ENCODE results near the gene TRIM31. TPM values are rescaled to one million over a fixed set of nuclear protein-coding genes. Genes with fewer than 3 reads are reported as not detected.

Gene TRIM31
- total and polyA plus RNA-seq, 2 of the 4 experiments (the other 2 are of a cell fraction): not detected

DNA sequence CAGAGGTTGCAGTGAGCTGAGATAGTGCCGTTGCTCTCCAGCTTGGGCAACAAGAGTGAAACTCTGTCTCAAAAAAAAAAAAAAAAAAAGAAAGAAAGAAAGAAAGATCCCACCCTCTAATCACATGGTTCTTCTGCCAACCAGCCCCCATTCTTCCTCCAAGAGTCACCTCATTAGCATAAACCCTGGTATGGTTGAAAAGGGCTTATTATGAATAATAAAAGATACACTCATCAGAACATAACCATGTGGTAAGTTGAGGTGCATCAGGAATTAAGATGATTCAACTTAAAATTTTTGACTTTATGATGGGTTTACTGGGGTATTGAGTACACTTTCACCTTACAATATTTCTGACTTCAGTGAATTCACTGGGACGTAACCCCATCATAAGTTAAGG lies 22.3 kb upstream of the TRIM31 start:
- ChIA-PET POLR2A (ENCODE audit: unreplicated experiment) (no interaction called here), CTCF (interaction anchor here (6.1 kb wide), 1 partner anchor 31 kb away, joined by 54 read pairs; no protein-coding TSS in a partner anchor)
- no peak overlapping the region for H2AK9ac ChIP-seq (replicated peaks; ENCODE audit: low read depth, low read length, poor library complexity)
- no peak overlapping the region for H2AK5ac ChIP-seq (ENCODE audit: low read depth, low read length)
- intact Hi-C loops (cut with micrococcal nuclease): no loop called here
- H3K56ac ChIP-seq (ENCODE audit: extremely low read depth, insufficient read depth, low read length): no peak overlapping the region
- H3K14ac ChIP-seq (replicated peaks; ENCODE audit: low read depth, low read length): no peak overlapping the region
- no peak overlapping the region for H3K4me3 ChIP-seq (ENCODE audit: insufficient read depth, low read depth, low read length)
- H3K9me1 ChIP-seq (ENCODE audit: insufficient read depth, low read length): no peaks in the 10 kb centered on the region
- H2BK20ac ChIP-seq (ENCODE audit: low read depth, low read length): no peak overlapping the region
- H3K9me3 ChIP-seq (ENCODE audit: control insufficient read depth, insufficient read depth, low read length): no peaks in the 10 kb centered on the region
- no peaks in the 10 kb centered on the region for H3K4me1 ChIP-seq (ENCODE audit: control insufficient read depth, insufficient read depth, low read length)
- H3K9ac ChIP-seq (ENCODE audit: low read depth, low read length): no peak overlapping the region
- H3K36me3 ChIP-seq (ENCODE audit: control insufficient read depth, insufficient read depth, low read length): no peaks in the 10 kb centered on the region
- ATAC-seq (ENCODE audit: low read depth) (no peak), DNase-seq (no peak)
- H3K4me2 ChIP-seq (ENCODE audit: low read depth, low read length): no peak overlapping the region
- H2BK5ac ChIP-seq (ENCODE audit: low read depth, low read length, poor library complexity, severe bottlenecking): no peak overlapping the region
- in situ Hi-C loops (cut with MboI; ENCODE audit: low sequenced_read_pairs): loop anchor here (10.0 kb wide), 1 partner anchor 290 kb away; no protein-coding TSS in a partner anchor
- H3K79me1 ChIP-seq (ENCODE audit: low read depth in 1 of 2, low read length in 2 of 2): no peaks in the 10 kb centered on the region
- TF ChIP-seq, protein P1, sequence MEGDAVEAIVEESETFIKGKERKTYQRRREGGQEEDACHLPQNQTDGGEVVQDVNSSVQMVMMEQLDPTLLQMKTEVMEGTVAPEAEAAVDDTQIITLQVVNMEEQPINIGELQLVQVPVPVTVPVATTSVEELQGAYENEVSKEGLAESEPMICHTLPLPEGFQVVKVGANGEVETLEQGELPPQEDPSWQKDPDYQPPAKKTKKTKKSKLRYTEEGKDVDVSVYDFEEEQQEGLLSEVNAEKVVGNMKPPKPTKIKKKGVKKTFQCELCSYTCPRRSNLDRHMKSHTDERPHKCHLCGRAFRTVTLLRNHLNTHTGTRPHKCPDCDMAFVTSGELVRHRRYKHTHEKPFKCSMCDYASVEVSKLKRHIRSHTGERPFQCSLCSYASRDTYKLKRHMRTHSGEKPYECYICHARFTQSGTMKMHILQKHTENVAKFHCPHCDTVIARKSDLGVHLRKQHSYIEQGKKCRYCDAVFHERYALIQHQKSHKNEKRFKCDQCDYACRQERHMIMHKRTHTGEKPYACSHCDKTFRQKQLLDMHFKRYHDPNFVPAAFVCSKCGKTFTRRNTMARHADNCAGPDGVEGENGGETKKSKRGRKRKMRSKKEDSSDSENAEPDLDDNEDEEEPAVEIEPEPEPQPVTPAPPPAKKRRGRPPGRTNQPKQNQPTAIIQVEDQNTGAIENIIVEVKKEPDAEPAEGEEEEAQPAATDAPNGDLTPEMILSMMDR (conservative IDR thresholded peaks at IDR 0.05; ENCODE audit: low read depth, low read length): no peak
- TF ChIP-seq CEBPB (IDR thresholded peaks at IDR 0.05; ENCODE audit: low read depth, low read length) (no peak), MAFK (IDR thresholded peaks at IDR 0.05; ENCODE audit: low read depth, low read length) (no peak), BHLHE40 (IDR thresholded peaks at IDR 0.05; ENCODE audit: low read depth, low read length) (no peak), MXI1 (IDR thresholded peaks at IDR 0.05; ENCODE audit: borderline replicate concordance, low read depth, low read length) (no peak), CHD1 (IDR thresholded peaks at IDR 0.05; ENCODE audit: low read depth, low read length) (no peak), RCOR1 (IDR thresholded peaks at IDR 0.05; ENCODE audit: insufficient replicate concordance, low read length) (no peak), RFX5 (IDR thresholded peaks at IDR 0.05; ENCODE audit: low read depth, low read length) (no peak), POLR2A (IDR thresholded peaks at IDR 0.05; ENCODE audit: low read depth, low read length) (no peak), MAZ (IDR thresholded peaks at IDR 0.05; ENCODE audit: borderline replicate concordance, low read depth, low read length) (no peak), SMC3 (IDR thresholded peaks at IDR 0.05; ENCODE audit: low read depth, low read length) (no peak), FOS (IDR thresholded peaks at IDR 0.05; ENCODE audit: low read depth, low read length) (no peak), NFE2L2 (IDR thresholded peaks at IDR 0.05; ENCODE audit: low read depth, low read length) (no peak), RAD21 (IDR thresholded peaks at IDR 0.05; ENCODE audit: low read length) (no peak)
- TF ChIP-seq, protein P2, sequence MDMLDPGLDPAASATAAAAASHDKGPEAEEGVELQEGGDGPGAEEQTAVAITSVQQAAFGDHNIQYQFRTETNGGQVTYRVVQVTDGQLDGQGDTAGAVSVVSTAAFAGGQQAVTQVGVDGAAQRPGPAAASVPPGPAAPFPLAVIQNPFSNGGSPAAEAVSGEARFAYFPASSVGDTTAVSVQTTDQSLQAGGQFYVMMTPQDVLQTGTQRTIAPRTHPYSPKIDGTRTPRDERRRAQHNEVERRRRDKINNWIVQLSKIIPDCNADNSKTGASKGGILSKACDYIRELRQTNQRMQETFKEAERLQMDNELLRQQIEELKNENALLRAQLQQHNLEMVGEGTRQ (IDR thresholded peaks at IDR 0.05; ENCODE audit: low read depth, low read length): no peak
- TF ChIP-seq, protein P3, sequence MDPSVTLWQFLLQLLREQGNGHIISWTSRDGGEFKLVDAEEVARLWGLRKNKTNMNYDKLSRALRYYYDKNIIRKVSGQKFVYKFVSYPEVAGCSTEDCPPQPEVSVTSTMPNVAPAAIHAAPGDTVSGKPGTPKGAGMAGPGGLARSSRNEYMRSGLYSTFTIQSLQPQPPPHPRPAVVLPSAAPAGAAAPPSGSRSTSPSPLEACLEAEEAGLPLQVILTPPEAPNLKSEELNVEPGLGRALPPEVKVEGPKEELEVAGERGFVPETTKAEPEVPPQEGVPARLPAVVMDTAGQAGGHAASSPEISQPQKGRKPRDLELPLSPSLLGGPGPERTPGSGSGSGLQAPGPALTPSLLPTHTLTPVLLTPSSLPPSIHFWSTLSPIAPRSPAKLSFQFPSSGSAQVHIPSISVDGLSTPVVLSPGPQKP (IDR thresholded peaks at IDR 0.05; ENCODE audit: borderline replicate concordance, low read depth, low read length): no peak
- no TSS peak for BruUV-seq (replicated peaks)
- no peak overlapping the region for H2BK120ac ChIP-seq (ENCODE audit: low read depth, low read length)
- dilution Hi-C loops (cut with HindIII; ENCODE audit: low sequenced_read_pairs, unreplicated experiment): no loop called here
- no peak overlapping the region for H4K8ac ChIP-seq (ENCODE audit: low read depth in 2 of 2, low read length in 2 of 2)
- H2BK15ac ChIP-seq (ENCODE audit: low read depth, low read length): no peak overlapping the region
- no peak overlapping the region for H4K91ac ChIP-seq (ENCODE audit: insufficient read depth, low read depth, low read length)
- WGBS, 2 experiments (ENCODE audit: extremely low coverage in 2 of 2, insufficient read length in 1 of 2): no CpG with 5 or more reads among the region's 2 CpGs
- no peak overlapping the region for H3K18ac ChIP-seq (ENCODE audit: low read depth, low read length)
- no peak overlapping the region for H4K5ac ChIP-seq (ENCODE audit: low read depth, low read length)
- no peak overlapping the region for H3K23ac ChIP-seq (ENCODE audit: low read depth, low read length)
- H3K4ac ChIP-seq (ENCODE audit: low read depth, low read length): no peak overlapping the region
- H4K20me1 ChIP-seq (ENCODE audit: insufficient read depth, low read length): no peaks in the 10 kb centered on the region
- no peak overlapping the region for H2AFZ ChIP-seq (replicated peaks; ENCODE audit: low read length, poor library complexity)
- H3K27ac ChIP-seq (ENCODE audit: insufficient read depth, low read length): no peak overlapping the region
- H3K27me3 ChIP-seq (ENCODE audit: control insufficient read depth, insufficient read depth, low read length): peaks cover 23% of the 10 kb centered on the region
